Measurements from ENCODE around the gene FLG2.
"Not testable (repeated sequence)": the region's sequence is repeated elsewhere in the genome, so short reads cannot be mapped to it uniquely, and the experiment has no call there.

The FLG2 gene

DNA sequence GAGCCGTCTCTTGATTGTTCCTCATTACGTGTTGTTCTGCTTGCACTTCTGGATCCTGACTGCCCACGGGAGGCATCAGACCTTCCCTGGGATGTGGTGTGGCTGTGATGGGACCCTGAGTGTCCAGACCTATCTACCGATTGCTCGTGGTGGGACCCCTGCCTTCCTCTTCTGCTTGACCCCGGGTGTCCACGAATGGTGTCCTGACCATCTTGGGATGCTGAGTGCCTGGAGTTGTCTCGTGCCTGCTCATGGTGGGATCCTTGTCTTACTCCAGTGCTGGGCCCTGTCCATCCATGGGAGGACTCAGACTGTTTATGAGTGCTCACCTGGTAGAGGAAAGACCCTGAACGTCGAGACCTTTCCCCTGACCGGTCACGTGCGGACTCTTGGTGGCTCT lies 47.6 kb downstream of the FLG2 start:
- DNase-seq (ENCODE audit: low spot score), result not testable (repeated sequence)

DNA sequence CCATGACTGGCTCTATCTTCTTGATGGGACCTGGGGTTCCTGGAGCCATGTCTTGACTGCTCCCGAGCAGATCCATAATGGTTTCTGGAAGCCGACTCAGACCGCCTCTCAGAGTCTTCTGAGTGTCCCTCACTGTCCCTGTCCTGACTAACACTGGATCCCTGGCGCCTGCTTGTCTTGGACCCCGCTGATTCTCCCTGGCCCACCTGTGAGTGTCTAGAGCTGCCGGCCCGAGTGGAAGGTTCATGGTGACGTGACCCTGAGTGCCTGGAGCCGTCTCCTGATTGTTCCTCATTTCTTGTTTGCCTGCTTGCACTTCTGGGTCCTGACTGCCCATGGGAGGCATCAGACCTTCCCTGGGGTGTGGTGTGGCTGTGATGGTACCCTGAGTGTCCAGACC lies 49.9 kb downstream of the FLG2 start:
- DNase-seq (ENCODE audit: low spot score), result no peak

DNA sequence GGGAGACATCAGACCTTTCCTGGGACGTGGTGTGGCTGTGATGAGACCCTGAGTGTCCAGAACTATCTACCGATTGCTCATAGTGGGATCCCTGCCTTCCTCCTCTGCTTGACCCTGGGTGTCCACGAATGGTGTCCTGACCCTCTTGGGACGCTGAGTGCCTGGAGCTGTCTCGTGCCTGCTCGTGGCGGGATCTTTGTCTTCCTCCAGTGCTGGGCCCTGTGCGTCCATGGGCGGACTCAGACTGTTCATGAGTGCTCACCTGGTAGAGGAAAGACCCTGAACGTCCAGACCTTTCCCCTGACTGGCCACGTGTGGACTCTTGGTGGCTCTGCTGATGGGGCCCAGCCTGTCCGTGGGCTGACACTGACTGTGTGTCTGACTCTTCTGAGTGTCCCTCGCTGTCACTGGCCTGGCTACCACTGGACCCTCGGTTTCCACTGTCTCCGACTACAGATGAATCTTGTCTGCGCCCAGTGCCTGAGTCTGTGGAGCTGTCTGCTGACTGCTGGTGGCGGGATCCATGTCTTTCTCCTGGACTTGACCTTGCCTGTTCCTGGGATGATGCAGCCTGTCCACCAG lies 50.4 kb downstream of the FLG2 start:
- not testable (repeated sequence) for DNase-seq (ENCODE audit: low spot score)

DNA sequence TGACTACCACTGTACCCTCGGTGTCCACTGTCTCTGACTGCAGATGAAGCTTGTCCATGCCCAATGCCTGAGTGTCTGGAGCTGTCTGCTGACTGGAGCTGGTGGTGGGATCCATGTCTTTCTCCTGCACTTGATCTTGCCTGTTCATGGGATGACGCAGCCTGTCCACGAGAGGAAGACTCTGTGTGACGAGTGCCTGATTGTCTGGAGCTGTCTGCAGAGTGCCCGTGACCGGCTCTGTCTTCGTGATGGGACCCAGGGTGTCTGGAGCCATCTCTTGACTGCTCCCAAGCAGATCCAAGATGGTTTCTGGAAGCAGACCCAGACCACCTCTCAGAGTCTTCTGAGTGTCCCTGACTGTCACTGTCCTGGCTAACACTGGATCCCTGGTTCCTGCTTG lies 51.0 kb downstream of the FLG2 start:
- DNase-seq (ENCODE audit: low spot score), result not testable (repeated sequence)

DNA sequence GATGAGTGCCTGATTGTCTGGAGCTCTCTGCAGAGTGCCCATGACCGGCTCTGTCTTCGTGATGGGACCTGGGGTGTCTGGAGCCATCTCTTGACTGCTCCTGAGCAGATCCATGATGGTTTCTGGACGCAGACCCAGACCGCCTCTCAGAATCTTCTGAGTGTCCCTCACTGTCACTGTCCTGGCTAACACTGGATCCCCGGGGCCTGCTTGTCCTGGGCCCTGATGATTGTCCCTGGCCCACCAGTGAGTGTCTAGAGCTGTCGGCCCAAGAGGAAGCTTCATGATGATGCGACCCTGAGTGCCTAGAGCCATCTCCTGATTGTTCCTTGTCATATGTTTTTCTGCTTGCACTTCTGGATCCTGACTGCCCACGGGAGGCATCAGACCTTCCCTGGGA lies 51.8 kb downstream of the FLG2 start:
- not testable (repeated sequence) for DNase-seq (ENCODE audit: low spot score)

DNA sequence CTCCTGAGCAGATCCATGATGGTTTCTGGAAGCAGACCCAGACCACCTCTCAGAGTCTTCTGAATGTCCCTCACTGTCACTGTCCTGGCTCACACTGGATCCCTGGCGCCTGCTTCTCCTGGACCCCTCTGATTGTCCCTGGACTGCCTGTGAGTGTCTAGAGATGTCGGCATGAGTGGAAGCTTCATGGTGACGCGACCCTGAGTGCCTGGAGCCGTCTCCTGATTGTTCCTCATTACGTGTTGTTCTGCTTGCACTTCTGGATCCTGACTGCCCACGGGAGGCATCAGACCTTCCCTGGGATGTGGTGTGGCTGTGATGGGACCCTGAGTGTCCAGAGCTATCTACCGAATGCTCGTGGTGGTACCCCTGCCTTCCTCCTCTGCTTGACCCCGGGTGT lies 53.7 kb downstream of the FLG2 start:
- DNase-seq (ENCODE audit: low spot score), result not testable (repeated sequence)

DNA sequence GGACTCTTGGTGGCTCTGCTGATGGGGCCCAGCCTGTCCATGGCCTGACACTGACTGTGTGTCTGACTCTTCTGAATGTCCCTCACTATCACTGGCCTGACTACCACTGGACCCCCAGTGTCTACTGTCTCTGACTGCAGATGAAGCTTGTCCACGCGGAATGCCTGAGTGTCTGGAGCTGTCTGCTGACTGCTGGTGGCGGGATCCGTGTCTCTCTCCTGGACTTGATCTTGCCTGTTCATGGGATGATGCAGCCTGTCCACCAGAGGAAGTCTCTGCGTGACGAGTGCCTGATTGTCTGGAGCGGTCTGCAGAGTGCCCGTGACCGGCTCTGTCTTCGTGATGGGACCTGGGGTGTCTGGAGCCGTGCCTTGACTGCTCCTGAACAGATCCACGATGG lies 55.0 kb downstream of the FLG2 start:
- not testable (repeated sequence) for DNase-seq (ENCODE audit: low spot score)

DNA sequence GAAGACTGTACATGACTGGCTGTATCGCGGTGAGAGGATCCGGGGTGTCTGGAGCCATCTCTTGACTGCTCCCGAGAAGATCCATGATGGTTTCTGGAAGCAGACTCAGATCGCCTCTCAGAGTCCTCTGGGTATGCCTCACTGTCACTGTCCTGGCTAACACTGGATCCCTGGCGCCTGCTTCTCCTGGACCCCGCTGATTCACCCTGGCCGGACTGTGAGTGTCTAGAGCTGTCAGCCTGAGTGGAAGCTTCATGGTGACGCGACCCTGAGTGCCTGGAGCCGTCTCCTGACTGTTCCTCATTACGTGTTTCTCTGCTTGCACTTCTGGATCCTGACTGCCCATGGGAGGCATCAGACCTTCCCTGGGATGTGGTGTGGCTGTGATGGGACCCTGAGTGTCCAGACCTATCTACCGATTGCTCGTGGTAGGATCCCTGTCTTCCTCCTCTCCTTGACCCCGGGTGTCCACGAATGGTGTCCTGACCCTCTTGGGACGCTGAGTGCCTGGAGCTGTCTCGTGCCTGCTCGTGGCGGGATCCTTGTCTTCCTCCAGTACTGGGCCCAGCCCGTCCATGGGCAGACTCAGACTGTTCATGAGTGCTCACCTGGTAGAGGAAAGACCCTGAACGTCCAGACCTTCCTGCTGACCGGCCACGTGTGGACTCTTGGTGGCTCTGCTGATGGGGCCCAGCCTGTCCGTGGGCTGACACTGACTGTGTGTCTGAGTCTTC lies 56.5 kb downstream of the FLG2 start:
- not testable (repeated sequence) for DNase-seq (ENCODE audit: low spot score)
